Activated T-cell treated with anti-CD3 and anti-CD28 coated beads for 48 hours (primary cell): Measurements from ENCODE around the gene CA4.
"Not testable (repeated sequence)": the region's sequence is repeated elsewhere in the genome, so short reads cannot be mapped to it uniquely, and the experiment has no call there.

Experiments used
- DNase-seq: peaks from one replicate; pipeline ENCODE4 v3.0.0-alpha.2; 2020; ENCODE audit warnings: low read depth

Gene CA4

GRCh38 chr17:60149691-60150582 is at the start of gene CA4:
CA4 (plus strand) TSS chr17:60149973; CDS start chr17:60150035, 62 bp downstream.
- no peak for DNase-seq

GRCh38 chr17:60100577-60100976 is 49.2 kb upstream of the CA4 start:
- DNase-seq, result not testable (repeated sequence)

- DNase-seq, result not testable (repeated sequence)
Observed at GRCh38 chr17:60102015-60102631, 47.6 kb upstream of the CA4 start.

- DNase-seq, result peak; percentile 29
Observed at GRCh38 chr17:60102632-60103096, 47.1 kb upstream of the CA4 start.

GRCh38 chr17:60103957-60104356 is 45.8 kb upstream of the CA4 start:
- no peak for DNase-seq

GRCh38 chr17:60106340-60107059 is 43.3 kb upstream of the CA4 start:
- DNase-seq, result no peak

GRCh38 chr17:60107526-60108257 is 42.1 kb upstream of the CA4 start:
- no peak for DNase-seq

- not testable (repeated sequence) for DNase-seq
Observed at GRCh38 chr17:60108309-60108708, 41.5 kb upstream of the CA4 start.

GRCh38 chr17:60108712-60109111 is 41.1 kb upstream of the CA4 start:
- DNase-seq, result no peak

GRCh38 chr17:60109161-60109560 is 40.6 kb upstream of the CA4 start:
- no peak for DNase-seq

GRCh38 chr17:60110586-60110985 is 39.2 kb upstream of the CA4 start:
- no peak for DNase-seq

GRCh38 chr17:60111661-60112060 is 38.1 kb upstream of the CA4 start:
- not testable (repeated sequence) for DNase-seq

- DNase-seq, result not testable (repeated sequence)
Observed at GRCh38 chr17:60115364-60115763, 34.4 kb upstream of the CA4 start.

GRCh38 chr17:60116196-60116595 is 33.6 kb upstream of the CA4 start:
- not testable (repeated sequence) for DNase-seq

- DNase-seq, result not testable (repeated sequence)
Observed at GRCh38 chr17:60119162-60119561, 30.6 kb upstream of the CA4 start.

GRCh38 chr17:60119807-60120748 is 29.7 kb upstream of the CA4 start:
- not testable (repeated sequence) for DNase-seq

- DNase-seq, result no peak
Observed at GRCh38 chr17:60127068-60128064, 22.4 kb upstream of the CA4 start.

- DNase-seq, result no peak
Observed at GRCh38 chr17:60128171-60128859, 21.5 kb upstream of the CA4 start.

- no peak for DNase-seq
Observed at GRCh38 chr17:60129164-60129563, 20.6 kb upstream of the CA4 start.
